ENCODE results near the gene HSD11B1. TPM values are rescaled to one million over a fixed set of nuclear protein-coding genes. Genes with fewer than 3 reads are reported as not detected.

HSD11B1 gene
- total RNA-seq, 2 donors from 2014 or later, result not detected

GRCh38 chr1:209670441-209671082 lies 34.1 kb upstream of the HSD11B1 start:
- H3K9ac ChIP-seq (ENCODE audit: extremely low read depth, low read length, poor library complexity, severe bottlenecking), result no peak overlapping the region
- Mint-ChIP-seq H3K27ac (no peak overlapping the region), H3K36me3 (ENCODE audit: low read depth) (no peaks in the 10 kb centered on the region), H3K9me3 (no peaks in the 10 kb centered on the region), H3K4me1 (no peaks in the 10 kb centered on the region), H3K4me3 (no peak overlapping the region), H3K27me3 (ENCODE audit: insufficient read depth) (peaks cover 63% of the 10 kb centered on the region)
- H3K4me3 ChIP-seq (ENCODE audit: low read length), result no peak overlapping the region
- H3K27me3 ChIP-seq (ENCODE audit: control insufficient read depth, insufficient read depth, low read length, poor library complexity, severe bottlenecking), result peaks cover 62% of the 10 kb centered on the region
- no peak for DNase-seq
- no peak for TF ChIP-seq CTCF (conservative IDR thresholded peaks at IDR 0.05)
- no peak overlapping the region for H3K27ac ChIP-seq (ENCODE audit: low read depth, low read length)
- H3K9me3 ChIP-seq (ENCODE audit: control insufficient read depth, low read length), result no peaks in the 10 kb centered on the region
- 80 to 87% methylated on average over 1 of the region's 1 CpG for WGBS, 2 experiments (ENCODE audit: insufficient coverage in 1 of 2, insufficient read length in 1 of 2)
- no peaks in the 10 kb centered on the region for H3K4me1 ChIP-seq (ENCODE audit: control insufficient read depth, insufficient read depth, low read length)
- no peaks in the 10 kb centered on the region for H3K36me3 ChIP-seq (ENCODE audit: control insufficient read depth, insufficient read depth, low read length)

DNA sequence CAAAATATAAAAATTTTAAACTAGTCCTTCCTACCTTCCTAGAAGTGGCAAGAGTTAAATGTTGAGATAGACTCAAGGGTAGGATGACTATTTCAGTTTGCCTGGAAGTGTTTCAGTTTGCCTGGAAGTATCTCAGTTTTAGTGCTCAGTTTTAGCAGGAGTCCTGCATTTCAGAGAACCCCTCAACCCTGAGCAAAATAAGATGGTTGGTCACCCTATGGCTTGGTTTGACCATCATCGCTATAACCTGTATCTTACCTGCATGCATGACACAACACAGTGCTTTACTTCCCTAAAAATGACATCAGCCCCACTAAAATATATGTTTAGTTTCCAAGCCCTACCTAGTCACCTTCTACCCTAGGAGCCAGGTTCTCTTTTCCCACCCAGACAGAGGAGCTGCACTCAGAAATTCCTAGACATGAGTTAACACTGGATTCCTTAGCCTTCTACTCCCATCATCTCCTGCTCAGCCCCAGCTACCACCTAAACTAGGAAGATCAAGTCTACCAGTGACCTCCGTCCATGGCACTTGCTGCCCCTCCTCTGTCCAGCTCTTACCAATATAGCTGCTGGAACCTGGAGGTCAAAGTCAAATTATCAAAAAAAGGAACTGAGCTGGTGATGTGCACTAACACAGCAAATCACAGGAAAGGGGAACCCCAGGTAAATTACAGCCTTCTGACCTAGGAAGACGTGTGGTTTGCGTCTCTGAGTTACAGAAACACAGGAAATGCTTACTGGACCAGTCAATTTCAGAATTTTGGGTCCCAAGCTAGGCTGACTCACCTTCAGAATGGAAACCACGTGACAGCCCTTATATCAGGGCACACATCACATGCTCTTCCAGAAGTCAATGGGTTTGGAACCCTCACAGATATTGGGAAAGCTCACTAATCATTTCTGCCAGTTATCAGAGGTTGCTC lies 31.7 kb upstream of the HSD11B1 start:
- no peaks in the 10 kb centered on the region for H3K9me3 ChIP-seq (ENCODE audit: control insufficient read depth, low read length)
- no peak for TF ChIP-seq CTCF (conservative IDR thresholded peaks at IDR 0.05)
- peaks cover 81% of the 10 kb centered on the region for H3K27me3 ChIP-seq (ENCODE audit: control insufficient read depth, insufficient read depth, low read length, poor library complexity, severe bottlenecking)
- no peaks in the 10 kb centered on the region for H3K36me3 ChIP-seq (ENCODE audit: control insufficient read depth, insufficient read depth, low read length)
- Mint-ChIP-seq H3K4me3 (no peak overlapping the region), H3K27ac (no peak overlapping the region), H3K36me3 (ENCODE audit: low read depth) (no peaks in the 10 kb centered on the region), H3K27me3 (ENCODE audit: insufficient read depth) (peaks cover 85% of the 10 kb centered on the region), H3K4me1 (no peaks in the 10 kb centered on the region), H3K9me3 (no peaks in the 10 kb centered on the region)
- 83 to 85% methylated on average over 5 of the region's 5 CpGs for WGBS, 2 experiments (ENCODE audit: insufficient coverage in 1 of 2, insufficient read length in 1 of 2)
- no peak overlapping the region for H3K4me3 ChIP-seq (ENCODE audit: low read length)
- no peak for DNase-seq
- H3K4me1 ChIP-seq (ENCODE audit: control insufficient read depth, insufficient read depth, low read length), result no peaks in the 10 kb centered on the region
- H3K9ac ChIP-seq (ENCODE audit: extremely low read depth, low read length, poor library complexity, severe bottlenecking), result no peak overlapping the region
- no peak overlapping the region for H3K27ac ChIP-seq (ENCODE audit: low read depth, low read length)

DNA sequence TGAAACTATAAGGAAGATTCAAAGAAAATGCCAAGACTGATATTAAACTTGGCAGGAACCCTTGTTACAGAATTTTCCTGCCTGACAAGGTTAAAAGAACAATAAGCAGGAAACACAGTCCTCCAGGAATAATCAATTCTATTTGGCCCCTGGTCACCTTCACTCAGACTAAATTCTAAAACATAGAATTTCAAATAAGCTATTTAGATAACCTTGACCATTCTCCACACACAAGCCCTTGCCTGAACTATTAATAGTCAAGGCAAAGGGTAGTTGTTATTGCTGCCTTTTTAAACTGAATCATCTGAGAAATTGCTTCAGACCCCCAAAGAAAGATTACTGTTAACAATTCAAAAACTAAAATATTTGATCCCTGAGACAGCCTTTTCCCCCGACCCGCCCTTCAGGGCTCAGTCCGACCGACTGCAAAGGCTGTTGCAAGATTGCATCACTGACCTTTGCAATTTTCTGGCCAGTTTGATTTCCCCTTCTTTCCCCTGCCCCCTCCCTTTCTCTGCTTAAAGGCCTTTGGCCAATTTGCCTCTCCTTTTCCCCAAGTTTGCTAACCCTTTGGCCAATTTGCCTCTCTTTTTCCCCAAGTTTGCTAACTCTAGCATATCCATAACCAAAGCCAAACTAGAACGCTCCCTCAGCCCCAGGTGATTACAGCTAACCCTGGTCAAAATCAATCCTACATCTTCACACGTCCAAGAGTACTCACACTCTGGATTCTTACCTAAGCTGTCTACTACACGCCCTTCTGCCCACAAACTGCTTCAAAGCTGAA lies 30.8 kb upstream of the HSD11B1 start:
- Histone ChIP-seq H3K9me3 (ENCODE audit: control insufficient read depth, low read length) (no peaks in the 10 kb centered on the region), H3K27ac (ENCODE audit: low read depth, low read length) (no peak overlapping the region), H3K36me3 (ENCODE audit: control insufficient read depth, insufficient read depth, low read length) (no peaks in the 10 kb centered on the region), H3K4me3 (ENCODE audit: low read length) (no peak overlapping the region), H3K27me3 (ENCODE audit: control insufficient read depth, insufficient read depth, low read length, poor library complexity, severe bottlenecking) (peaks cover 89% of the 10 kb centered on the region), H3K9ac (ENCODE audit: extremely low read depth, low read length, poor library complexity, severe bottlenecking) (no peak overlapping the region), H3K4me1 (ENCODE audit: control insufficient read depth, insufficient read depth, low read length) (no peaks in the 10 kb centered on the region)
- TF ChIP-seq CTCF (conservative IDR thresholded peaks at IDR 0.05), result no peak
- no peak for DNase-seq
- Mint-ChIP-seq H3K27ac (no peak overlapping the region), H3K4me1 (no peaks in the 10 kb centered on the region), H3K36me3 (ENCODE audit: low read depth) (no peaks in the 10 kb centered on the region), H3K9me3 (no peaks in the 10 kb centered on the region), H3K27me3 (ENCODE audit: insufficient read depth) (peaks cover 93% of the 10 kb centered on the region), H3K4me3 (no peak overlapping the region)
- 85 to 87% methylated on average over 6 to 7 of the region's 7 CpGs for WGBS, 2 experiments (ENCODE audit: insufficient coverage in 1 of 2, insufficient read length in 1 of 2)

All from endodermal cell (in vitro differentiated cells).